ENCODE results near the gene DRC7.

DNA sequence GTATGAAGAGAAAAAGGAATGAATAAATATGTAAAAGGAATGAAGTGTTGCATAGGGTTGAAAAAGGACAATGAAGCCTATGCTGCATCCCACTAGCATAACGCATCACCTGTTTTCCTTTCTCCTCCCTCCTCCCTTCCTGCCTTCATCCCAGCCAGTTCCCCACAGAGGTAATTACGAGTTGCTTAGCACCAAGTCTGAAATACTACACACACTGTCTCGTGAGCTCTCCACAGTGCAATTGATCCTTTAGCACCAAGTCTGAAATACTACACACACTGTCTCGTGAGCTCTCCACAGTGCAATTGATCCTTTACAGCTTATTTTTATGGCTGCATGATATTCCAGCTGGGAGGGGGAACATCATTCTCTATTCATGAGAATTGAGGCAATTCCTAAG is 1.1 kb upstream of the DRC7 start:
- no peak for TF ChIP-seq POLR2A (IDR thresholded peaks at IDR 0.05)
- TF ChIP-seq CTCF (IDR thresholded peaks at IDR 0.05): no peak

Data from thyroid gland (tissue), 4 donors.